Activated naive CD4-positive, alpha-beta T cell treated with anti-CD3 and anti-CD28 coated beads, Interleukin-2, amount 10 ng/mL, durations not matched to agents 7 days and 5 days (primary cell): Measurements from ENCODE around the gene SPATA31D3.
"Not testable (repeated sequence)": the region's sequence is repeated elsewhere in the genome, so short reads cannot be mapped to it uniquely, and the experiment has no call there.

Experiments
- CTCF ChIA-PET: fragments of 350-600 bp; sonication (Branson Sonifier 250); formaldehyde crosslinking; loops from one replicate; lab custom pipeline; 2021; ENCODE audit warnings: antibody characterized with exemption; lab: Charles Lee
- DNase-seq: peaks from one replicate; pipeline ENCODE4 v3.0.0-alpha.2; 2020
- H3K27ac Mint-ChIP-seq: one replicate; pipeline ENCODE4 v1.8.0; 2021; ENCODE audit warnings: mild to moderate bottlenecking, moderate library complexity, mixed read lengths
- H3K27me3 Mint-ChIP-seq: one replicate; pipeline ENCODE4 v1.8.0; 2021; ENCODE audit warnings: mild to moderate bottlenecking, mixed read lengths
- H3K36me3 Mint-ChIP-seq: one replicate; pipeline ENCODE4 v1.8.0; 2021; ENCODE audit warnings: mixed read lengths
- H3K4me1 Mint-ChIP-seq: one replicate; pipeline ENCODE4 v1.8.0; 2021; ENCODE audit warnings: mixed read lengths
- H3K4me3 Mint-ChIP-seq: one replicate; pipeline ENCODE4 v1.8.0; 2021; ENCODE audit warnings: mild to moderate bottlenecking, moderate library complexity, mixed read lengths
- H3K9me3 Mint-ChIP-seq: one replicate; pipeline ENCODE4 v1.8.0; 2021; ENCODE audit warnings: mixed read lengths

SPATA31D3 gene

GRCh38 chr9:81953096-81953495 is 9.8 kb downstream of the SPATA31D3 start:
- H3K9me3 Mint-ChIP-seq: peaks cover 23% of the 10 kb centered on the region
- H3K27me3 Mint-ChIP-seq: no peaks in the 10 kb centered on the region
- H3K27ac Mint-ChIP-seq: no peak overlapping the region
- H3K4me3 Mint-ChIP-seq: no peak overlapping the region
- CTCF ChIA-PET: no interaction called here
- no peak for DNase-seq
- no peaks in the 10 kb centered on the region for H3K4me1 Mint-ChIP-seq
- H3K36me3 Mint-ChIP-seq: peaks cover 4% of the 10 kb centered on the region

- peaks cover 4% of the 10 kb centered on the region for H3K36me3 Mint-ChIP-seq
- no peaks in the 10 kb centered on the region for H3K4me1 Mint-ChIP-seq
- H3K27me3 Mint-ChIP-seq: no peaks in the 10 kb centered on the region
- no peak for DNase-seq
- no peak overlapping the region for H3K27ac Mint-ChIP-seq
- CTCF ChIA-PET: no interaction called here
- H3K9me3 Mint-ChIP-seq: peaks cover 23% of the 10 kb centered on the region
- no peak overlapping the region for H3K4me3 Mint-ChIP-seq
These were observed 12.3 kb downstream of the SPATA31D3 start for GRCh38 chr9:81955625-81956024.

GRCh38 chr9:81964218-81965171 is 21.2 kb downstream of the SPATA31D3 start:
- CTCF ChIA-PET: no interaction called here
- no peak for DNase-seq
- no peaks in the 10 kb centered on the region for H3K27me3 Mint-ChIP-seq
- H3K27ac Mint-ChIP-seq: no peak overlapping the region
- H3K4me3 Mint-ChIP-seq: no peak overlapping the region
- no peaks in the 10 kb centered on the region for H3K4me1 Mint-ChIP-seq
- H3K36me3 Mint-ChIP-seq: no peaks in the 10 kb centered on the region
- peaks cover 6% of the 10 kb centered on the region for H3K9me3 Mint-ChIP-seq

GRCh38 chr9:81968026-81968425 is 24.7 kb downstream of the SPATA31D3 start:
- no peak for DNase-seq
- Mint-ChIP-seq H3K4me3 (no peak overlapping the region), H3K4me1 (no peaks in the 10 kb centered on the region), H3K36me3 (no peaks in the 10 kb centered on the region), H3K27ac (no peak overlapping the region), H3K9me3 (peaks cover 10% of the 10 kb centered on the region), H3K27me3 (no peaks in the 10 kb centered on the region)
- CTCF ChIA-PET: no interaction called here

- Mint-ChIP-seq H3K27ac (no peak overlapping the region), H3K9me3 (peaks cover 10% of the 10 kb centered on the region), H3K36me3 (no peaks in the 10 kb centered on the region), H3K4me3 (no peak overlapping the region), H3K4me1 (no peaks in the 10 kb centered on the region), H3K27me3 (no peaks in the 10 kb centered on the region)
- CTCF ChIA-PET: no interaction called here
- no peak for DNase-seq
These were observed 26.7 kb downstream of the SPATA31D3 start for GRCh38 chr9:81969971-81970370.

- Mint-ChIP-seq H3K27me3 (no peaks in the 10 kb centered on the region), H3K4me3 (no peak overlapping the region), H3K36me3 (no peaks in the 10 kb centered on the region), H3K27ac (no peak overlapping the region), H3K9me3 (peaks cover 14% of the 10 kb centered on the region), H3K4me1 (no peaks in the 10 kb centered on the region)
- CTCF ChIA-PET: no interaction called here
- no peak for DNase-seq
These were observed 28.4 kb downstream of the SPATA31D3 start for GRCh38 chr9:81971727-81972126.

GRCh38 chr9:81974764-81975163 is 31.5 kb downstream of the SPATA31D3 start:
- Mint-ChIP-seq H3K4me3 (no peak overlapping the region), H3K4me1 (no peaks in the 10 kb centered on the region), H3K27ac (no peak overlapping the region), H3K36me3 (no peaks in the 10 kb centered on the region), H3K9me3 (peaks cover 9% of the 10 kb centered on the region), H3K27me3 (no peaks in the 10 kb centered on the region)
- no peak for DNase-seq
- CTCF ChIA-PET: no interaction called here

GRCh38 chr9:81976351-81976750 is 33.1 kb downstream of the SPATA31D3 start:
- H3K27ac Mint-ChIP-seq: no peak overlapping the region
- no peak for DNase-seq
- no peak overlapping the region for H3K4me3 Mint-ChIP-seq
- H3K9me3 Mint-ChIP-seq: peaks cover 5% of the 10 kb centered on the region
- H3K27me3 Mint-ChIP-seq: no peaks in the 10 kb centered on the region
- no peaks in the 10 kb centered on the region for H3K4me1 Mint-ChIP-seq
- CTCF ChIA-PET: no interaction called here
- no peaks in the 10 kb centered on the region for H3K36me3 Mint-ChIP-seq

GRCh38 chr9:81979196-81979595 is 35.9 kb downstream of the SPATA31D3 start:
- peaks cover 5% of the 10 kb centered on the region for H3K9me3 Mint-ChIP-seq
- H3K27me3 Mint-ChIP-seq: no peaks in the 10 kb centered on the region
- H3K4me3 Mint-ChIP-seq: no peak overlapping the region
- H3K36me3 Mint-ChIP-seq: no peaks in the 10 kb centered on the region
- DNase-seq: no peak
- no peaks in the 10 kb centered on the region for H3K4me1 Mint-ChIP-seq
- H3K27ac Mint-ChIP-seq: no peak overlapping the region
- CTCF ChIA-PET: no interaction called here

- Mint-ChIP-seq H3K36me3 (no peaks in the 10 kb centered on the region), H3K9me3 (peaks cover 5% of the 10 kb centered on the region), H3K4me1 (no peaks in the 10 kb centered on the region), H3K27me3 (no peaks in the 10 kb centered on the region), H3K27ac (no peak overlapping the region), H3K4me3 (no peak overlapping the region)
- DNase-seq: no peak
- CTCF ChIA-PET: no interaction called here
These were observed 37.3 kb downstream of the SPATA31D3 start for GRCh38 chr9:81980568-81980967.

GRCh38 chr9:81981883-81982282 is 38.6 kb downstream of the SPATA31D3 start:
- no peaks in the 10 kb centered on the region for H3K4me1 Mint-ChIP-seq
- no peak overlapping the region for H3K4me3 Mint-ChIP-seq
- H3K27ac Mint-ChIP-seq: no peak overlapping the region
- no peaks in the 10 kb centered on the region for H3K36me3 Mint-ChIP-seq
- peaks cover 1% of the 10 kb centered on the region for H3K9me3 Mint-ChIP-seq
- CTCF ChIA-PET: no interaction called here
- H3K27me3 Mint-ChIP-seq: no peaks in the 10 kb centered on the region
- no peak for DNase-seq

- Mint-ChIP-seq H3K27me3 (no peaks in the 10 kb centered on the region), H3K4me1 (no peaks in the 10 kb centered on the region), H3K27ac (no peak overlapping the region), H3K9me3 (no peaks in the 10 kb centered on the region), H3K4me3 (no peak overlapping the region), H3K36me3 (no peaks in the 10 kb centered on the region)
- CTCF ChIA-PET: no interaction called here
- DNase-seq: no peak
These were observed 41.6 kb downstream of the SPATA31D3 start for GRCh38 chr9:81984928-81985327.

GRCh38 chr9:81986051-81986450 is 42.8 kb downstream of the SPATA31D3 start:
- peaks cover 3% of the 10 kb centered on the region for H3K9me3 Mint-ChIP-seq
- CTCF ChIA-PET: no interaction called here

GRCh38 chr9:81988472-81988871 is 45.2 kb downstream of the SPATA31D3 start, which contains the start of gene SPATA31D1:
TSS of gene SPATA31D1 (plus strand) at chr9:81988772. CDS start at chr9:81988819, 47 bp downstream.
- H3K27ac Mint-ChIP-seq, H3K4me3 Mint-ChIP-seq, DNase-seq, H3K4me1 Mint-ChIP-seq, H3K36me3 Mint-ChIP-seq, H3K27me3 Mint-ChIP-seq, CTCF ChIA-PET: not testable (repeated sequence)
- peaks cover 14% of the 10 kb centered on the region for H3K9me3 Mint-ChIP-seq

More at GRCh38 chr9:81986051-81986450, 42.8 kb downstream of the SPATA31D3 start:
- no peak overlapping the region for H3K27ac Mint-ChIP-seq
- no peaks in the 10 kb centered on the region for H3K4me1 Mint-ChIP-seq
- no peak overlapping the region for H3K4me3 Mint-ChIP-seq
- no peak for DNase-seq
- H3K36me3 Mint-ChIP-seq: no peaks in the 10 kb centered on the region
- no peaks in the 10 kb centered on the region for H3K27me3 Mint-ChIP-seq

- no peak overlapping the region for H3K27ac Mint-ChIP-seq
- no peak for DNase-seq
- H3K4me1 Mint-ChIP-seq: no peaks in the 10 kb centered on the region
- H3K4me3 Mint-ChIP-seq: no peak overlapping the region
- H3K9me3 Mint-ChIP-seq: peaks cover 14% of the 10 kb centered on the region
- no peaks in the 10 kb centered on the region for H3K27me3 Mint-ChIP-seq
- no peaks in the 10 kb centered on the region for H3K36me3 Mint-ChIP-seq
- CTCF ChIA-PET: no interaction called here
These were observed 46.4 kb downstream of the SPATA31D3 start for GRCh38 chr9:81989700-81990099.
